ENCODE results near the gene SNAP47. TPM values are rescaled to one million over a fixed set of nuclear protein-coding genes. Genes with fewer than 3 reads are reported as not detected.

The SNAP47 gene
- total RNA-seq, 2 donors from 2014 or later = 37.9 to 38.5 TPM

GRCh38 chr1:227764019-227764391 is 28.8 kb downstream of the SNAP47 start:
- intact Hi-C loops (cut with DNase I) = loop anchor here (5.0 to 10.0 kb wide), 3 partner anchors 183 to 311 kb away; partner anchors contain the start of gene WNT9A (in 1 of the 2)
- no peak for DNase-seq
- ATAC-seq = no peak

DNA sequence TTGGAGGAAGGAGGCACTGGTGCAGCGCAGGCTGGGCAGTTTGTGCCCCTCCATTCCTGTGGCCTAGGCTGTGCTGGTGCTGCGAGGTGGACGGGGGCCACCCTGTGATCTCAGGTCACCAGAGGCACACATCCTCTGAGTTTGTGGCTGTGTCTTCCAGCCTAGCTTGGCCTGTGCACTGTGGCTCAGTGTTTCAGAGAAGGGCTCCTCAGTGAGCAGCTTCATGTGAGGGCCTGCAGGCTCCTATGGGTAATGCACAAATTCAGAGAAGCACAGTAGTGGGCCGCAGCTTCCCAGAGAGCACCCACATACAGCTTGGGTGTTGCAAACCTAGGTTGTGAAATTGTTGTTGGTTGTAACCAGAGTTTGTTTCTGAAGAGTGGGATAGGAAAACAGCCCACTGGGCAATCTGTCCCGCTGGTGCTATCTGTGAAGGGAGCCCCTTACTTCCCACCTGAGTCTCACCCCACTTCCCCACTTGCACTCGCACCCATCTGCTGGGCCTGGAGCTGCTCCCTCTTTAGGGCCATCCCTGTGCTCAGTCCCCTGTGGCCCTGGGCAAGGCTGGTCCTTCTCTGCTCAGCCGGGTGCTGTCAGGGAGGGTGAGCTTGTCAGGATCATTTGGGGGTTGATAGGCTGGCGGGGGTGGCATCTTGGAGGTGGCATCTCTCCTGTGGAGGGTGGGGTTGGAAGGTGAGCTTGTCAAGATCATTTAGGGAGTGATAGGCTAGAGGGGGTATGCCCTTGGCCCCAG is 30.2 kb downstream of the SNAP47 start:
- no peak for ATAC-seq
- no peak for DNase-seq
- intact Hi-C loops (cut with DNase I) = loop anchor here in 1 of 2 donors (10.0 kb wide), 2 partner anchors 281 to 309 kb away; no protein-coding TSS in a partner anchor

DNA sequence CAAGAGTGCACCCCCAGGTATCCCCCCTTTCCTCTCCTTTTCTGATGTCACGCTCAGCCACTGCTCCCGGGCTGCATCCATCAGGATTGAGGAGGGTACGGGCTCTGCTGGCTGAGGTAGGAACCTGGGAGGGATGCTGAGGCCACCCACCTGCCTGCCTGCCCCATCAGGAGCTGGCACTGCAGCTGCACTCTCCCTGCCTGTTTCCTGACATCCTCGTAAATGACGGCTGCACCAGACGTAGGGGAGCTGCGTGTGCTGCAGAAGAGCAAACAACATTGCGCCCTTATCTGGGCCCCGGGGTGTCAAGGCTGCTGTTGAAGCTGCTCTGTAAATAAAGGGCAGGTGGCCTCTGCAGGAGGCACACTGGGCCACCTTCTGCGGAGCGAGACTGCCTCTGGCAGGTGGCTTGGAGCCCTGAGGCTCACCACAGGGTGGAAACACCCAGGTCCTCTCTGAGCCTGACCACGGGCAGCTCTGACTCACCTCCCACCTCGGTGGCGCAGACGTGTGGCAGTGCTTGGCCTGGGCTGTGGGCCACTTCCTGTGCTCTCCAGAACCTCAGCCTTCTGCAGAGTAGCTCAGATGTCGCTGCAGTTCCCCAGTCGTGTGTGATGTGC is 30.9 kb downstream of the SNAP47 start:
- DNase-seq (no peak), ATAC-seq (peak; percentile 40 to 65)
- intact Hi-C loops (cut with DNase I) = loop anchor here in 1 of 2 donors (10.0 kb wide), 2 partner anchors 281 to 309 kb away; no protein-coding TSS in a partner anchor

DNA sequence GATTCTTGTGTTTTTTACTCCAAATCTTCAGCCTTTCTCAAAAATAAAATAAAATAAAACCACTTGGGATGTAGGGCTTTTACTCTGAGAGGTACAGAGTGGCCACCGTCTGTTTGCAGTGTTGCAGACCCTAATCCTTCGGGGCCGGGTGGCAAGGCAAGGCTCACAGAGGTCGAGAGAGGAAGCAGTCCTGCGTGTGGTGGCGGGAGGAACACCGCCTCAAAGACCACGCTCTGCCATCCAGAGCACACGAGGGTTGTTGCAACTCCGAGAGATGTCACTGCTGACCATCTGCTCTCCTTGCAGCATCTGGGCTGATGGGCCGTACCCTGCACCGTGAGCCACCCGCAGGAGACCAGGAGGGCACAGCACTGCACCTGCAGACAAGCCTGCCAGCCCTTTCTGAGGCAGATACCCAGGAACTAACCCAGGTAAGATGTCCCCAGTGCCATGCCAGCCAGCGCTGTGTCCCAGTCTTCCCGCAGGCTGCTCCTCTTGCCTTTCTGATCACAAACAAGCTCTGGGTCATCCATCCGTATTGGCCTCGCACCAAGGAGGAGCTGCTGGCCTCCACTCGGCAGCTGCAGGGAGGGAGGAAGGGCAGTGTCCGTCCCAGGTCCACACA is 31.5 kb downstream of the SNAP47 start:
- no peak for ATAC-seq
- intact Hi-C loops (cut with DNase I) = loop anchor here in 1 of 2 donors (10.0 kb wide), 2 partner anchors 282 to 308 kb away; no protein-coding TSS in a partner anchor
- no peak for DNase-seq

- intact Hi-C loops (cut with DNase I) = loop anchor here in 1 of 2 donors (10.0 kb wide), 2 partner anchors 283 to 307 kb away; no protein-coding TSS in a partner anchor
- ATAC-seq (no peak), DNase-seq (no peak)
Measured at GRCh38 chr1:227767401-227768124, 32.3 kb downstream of the SNAP47 start.

DNA sequence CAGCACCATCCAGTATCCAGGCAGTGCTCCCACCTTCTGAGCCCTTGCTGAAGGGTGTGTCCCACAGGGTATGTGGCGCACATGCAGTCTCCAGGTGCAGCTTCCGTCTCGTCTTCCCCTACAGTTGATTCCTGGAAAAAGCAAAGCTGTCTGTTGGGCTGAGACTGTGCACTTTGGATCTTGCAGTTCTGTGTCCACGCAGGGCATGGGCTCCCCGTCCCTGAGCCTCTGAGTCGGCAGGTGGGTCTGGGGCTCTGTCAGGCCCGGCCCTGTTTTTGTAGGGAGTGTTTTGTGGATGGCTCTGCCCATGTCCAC is 32.8 kb downstream of the SNAP47 start:
- ATAC-seq (no peak), DNase-seq (no peak)
- intact Hi-C loops (cut with DNase I) = loop anchor here in 1 of 2 donors (10.0 kb wide), 2 partner anchors 283 to 307 kb away; no protein-coding TSS in a partner anchor

- DNase-seq (no peak), ATAC-seq (no peak)
- intact Hi-C loops (cut with DNase I) = loop anchor here in 1 of 2 donors (10.0 kb wide), 2 partner anchors 284 to 306 kb away; no protein-coding TSS in a partner anchor
Measured at GRCh38 chr1:227768640-227769039, 33.4 kb downstream of the SNAP47 start.

DNA sequence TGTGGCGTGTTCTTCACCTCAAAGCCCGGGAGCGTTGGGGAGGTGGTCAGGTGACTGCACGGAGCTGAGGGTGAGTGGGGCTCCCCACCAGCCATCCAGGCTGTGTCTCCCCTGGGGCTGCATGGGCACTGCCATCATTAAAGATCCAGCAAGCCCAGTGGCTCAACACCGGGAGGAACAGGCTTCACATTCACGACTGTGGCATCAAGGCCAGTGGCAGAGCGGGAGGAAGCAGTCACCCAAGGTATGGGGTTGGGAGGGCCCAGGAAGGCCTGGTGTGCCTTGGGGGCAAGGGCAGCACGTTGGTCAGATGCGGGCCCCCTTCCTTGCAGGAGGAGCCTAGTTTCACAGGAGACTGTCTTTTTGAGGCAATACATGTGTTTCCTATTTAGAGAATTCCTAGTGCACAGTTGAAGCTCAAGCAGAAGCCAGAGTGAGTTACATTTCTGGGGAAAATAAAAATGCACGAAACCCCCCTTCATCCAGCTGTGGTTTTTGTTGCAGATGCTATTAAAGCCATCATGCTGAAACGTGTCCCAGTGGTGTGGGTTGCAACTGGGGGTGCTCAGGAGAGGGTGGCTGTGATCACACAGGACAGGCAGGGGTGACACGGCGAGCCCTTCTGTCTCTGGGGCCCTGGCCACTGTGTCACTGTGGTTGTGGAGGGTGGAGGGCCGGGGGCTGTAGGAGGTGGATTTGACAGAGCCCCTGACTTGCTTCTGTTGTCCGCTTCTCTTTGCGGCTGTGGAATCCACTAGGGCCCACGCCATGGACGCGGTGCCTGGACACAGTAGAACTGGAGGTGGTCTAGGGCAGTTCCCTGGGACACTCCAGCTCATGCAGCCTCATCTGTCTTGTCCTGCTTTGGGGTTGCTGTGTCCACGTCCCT is 34.1 kb downstream of the SNAP47 start:
- ATAC-seq (no peak), DNase-seq (no peak)
- intact Hi-C loops (cut with DNase I) = loop anchor here in 1 of 2 donors (10.0 kb wide), 2 partner anchors 284 to 306 kb away; no protein-coding TSS in a partner anchor

- ATAC-seq (no peak), DNase-seq (no peak)
- intact Hi-C loops (cut with DNase I) = loop anchor here in 1 of 2 donors (10.0 kb wide), 2 partner anchors 285 to 305 kb away; no protein-coding TSS in a partner anchor
Measured at GRCh38 chr1:227769936-227770494, 34.8 kb downstream of the SNAP47 start.

DNA sequence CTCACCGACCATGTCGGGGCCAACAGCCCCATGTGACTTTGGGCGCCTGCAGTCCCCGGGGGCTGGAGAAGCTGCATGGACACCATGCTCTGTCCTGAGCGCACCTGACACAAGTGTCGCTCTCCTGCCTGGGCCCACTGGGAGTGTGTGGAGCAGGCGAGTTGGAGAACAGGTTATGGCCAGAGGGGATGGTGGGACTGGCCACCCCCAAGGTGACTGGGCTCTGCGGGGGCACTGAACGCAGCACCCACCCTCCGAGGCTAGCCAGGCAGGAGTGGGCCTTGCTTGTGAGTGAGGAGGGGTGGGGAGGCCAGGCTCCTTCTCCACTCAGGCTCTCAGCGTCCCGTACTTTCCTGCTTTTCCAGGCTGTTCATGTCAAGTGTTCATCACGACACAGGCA is 35.6 kb downstream of the SNAP47 start:
- ATAC-seq (no peak), DNase-seq (no peak)
- intact Hi-C loops (cut with DNase I) = no loop called here

DNA sequence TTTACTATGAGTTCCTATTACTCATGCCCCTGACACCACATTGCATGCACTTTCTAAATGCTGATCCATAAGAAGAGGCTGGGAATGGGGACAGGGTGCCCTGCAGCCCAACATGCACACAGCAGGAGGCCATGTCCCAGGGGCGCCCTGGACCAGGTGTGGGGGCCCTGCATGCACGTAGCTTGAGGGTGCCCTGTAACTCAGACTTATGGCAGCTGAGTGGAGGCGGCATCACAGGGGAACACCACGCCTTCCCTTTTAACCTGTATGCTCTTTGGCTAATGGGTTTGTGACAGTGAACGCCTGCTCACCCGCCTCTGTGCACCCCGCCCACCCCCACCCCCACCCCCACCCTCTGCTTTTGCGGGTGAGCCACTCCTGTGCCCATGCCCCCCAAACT is 36.1 kb downstream of the SNAP47 start:
- ATAC-seq = no peak
- no peak for DNase-seq
- intact Hi-C loops (cut with DNase I) = no loop called here

DNA sequence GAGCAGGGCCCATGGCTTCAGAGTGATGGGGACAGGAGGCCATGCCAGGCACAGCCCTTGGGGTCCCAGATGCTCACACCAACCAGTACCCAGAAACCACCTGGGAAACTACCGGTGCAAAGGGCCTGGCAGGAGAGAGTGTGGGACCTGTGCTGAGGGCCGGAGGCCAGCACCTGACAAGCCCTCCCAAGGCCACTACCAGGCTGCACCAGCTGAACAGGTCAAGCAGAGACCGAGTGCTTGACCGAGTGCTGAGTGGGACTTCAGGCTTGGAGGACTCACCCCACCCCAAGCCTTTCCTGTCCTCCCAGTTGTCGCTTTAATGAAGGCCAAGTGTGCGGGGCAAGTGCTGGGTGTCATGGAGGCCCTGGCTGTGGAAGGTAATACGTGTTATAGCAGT is 36.5 kb downstream of the SNAP47 start:
- no peak for ATAC-seq
- intact Hi-C loops (cut with DNase I) = no loop called here
- DNase-seq = no peak

DNA sequence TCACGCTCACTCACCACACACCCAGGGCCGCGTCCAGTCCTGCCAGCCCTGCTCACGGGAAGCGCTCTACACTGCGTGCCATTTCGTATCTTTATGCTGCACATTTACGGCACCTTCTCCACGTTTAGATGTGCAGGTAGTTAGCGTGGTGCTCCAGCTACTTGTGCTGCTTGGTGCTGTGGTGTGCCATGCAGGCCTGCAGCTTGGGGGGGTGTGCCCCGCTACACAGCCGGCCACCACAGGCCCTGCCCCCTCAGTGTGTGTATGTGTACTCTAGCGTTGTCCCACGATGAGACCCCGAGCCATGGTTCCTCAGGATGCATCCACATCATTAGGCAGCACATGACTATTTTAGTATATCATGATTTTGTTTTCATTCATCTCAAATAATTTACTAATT is 38.3 kb downstream of the SNAP47 start:
- no peak for ATAC-seq
- intact Hi-C loops (cut with DNase I) = no loop called here
- DNase-seq = no peak

- peak in 1 of 2 donors; percentile 9 for ATAC-seq
- DNase-seq = no peak
- intact Hi-C loops (cut with DNase I) = no loop called here
Measured at GRCh38 chr1:227774051-227774731, 39.0 kb downstream of the SNAP47 start.

GRCh38 chr1:227774821-227775661 is 39.8 kb downstream of the SNAP47 start:
- intact Hi-C loops (cut with DNase I) = no loop called here
- DNase-seq (no peak), ATAC-seq (peak; percentile 40 to 50)

DNA sequence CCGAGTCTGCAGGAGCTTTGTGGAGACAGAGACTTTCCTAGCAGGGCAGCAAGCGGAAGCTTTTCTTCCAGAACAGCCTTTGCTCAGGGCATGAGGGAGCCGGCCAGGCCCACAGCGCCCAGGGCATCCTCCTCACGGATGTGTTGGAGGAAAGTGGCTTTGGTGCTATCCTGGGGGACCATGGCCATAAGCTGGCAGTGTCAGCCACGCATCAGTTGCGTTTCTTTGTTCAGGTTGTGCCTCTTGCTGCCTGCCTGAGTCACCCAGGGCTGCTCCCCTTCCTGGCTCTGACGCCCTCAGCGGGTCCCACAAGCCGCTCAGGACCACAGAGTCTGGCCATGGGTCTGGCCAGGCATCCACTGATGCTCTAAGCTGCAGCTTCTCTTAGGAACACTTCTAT is 40.6 kb downstream of the SNAP47 start:
- no peak for DNase-seq
- ATAC-seq = no peak
- intact Hi-C loops (cut with DNase I) = no loop called here

All from left cardiac atrium (tissue), 4 donors.